ENCODE data around the gene TRDMT1.

DNA sequence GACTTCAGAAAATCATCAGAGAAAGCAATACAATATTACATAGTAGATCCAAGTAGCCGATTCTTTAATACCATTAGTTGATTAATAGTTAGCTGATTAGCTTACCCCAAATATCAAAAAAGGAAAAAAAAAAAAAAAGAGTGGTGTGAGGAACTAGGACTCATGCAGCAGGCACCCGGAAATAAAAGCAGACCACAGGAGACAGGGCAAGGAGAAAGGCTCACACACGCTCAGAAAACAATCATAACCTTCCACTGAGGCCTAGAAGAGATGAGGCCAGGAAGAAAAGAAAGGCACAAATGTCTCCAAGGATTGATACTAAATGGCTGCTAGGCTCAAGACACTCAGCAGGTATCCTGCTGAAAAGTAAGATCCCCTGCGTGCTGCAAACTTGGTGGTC lies 25.9 kb downstream of the TRDMT1 start:
- TF ChIP-seq, protein P1, sequence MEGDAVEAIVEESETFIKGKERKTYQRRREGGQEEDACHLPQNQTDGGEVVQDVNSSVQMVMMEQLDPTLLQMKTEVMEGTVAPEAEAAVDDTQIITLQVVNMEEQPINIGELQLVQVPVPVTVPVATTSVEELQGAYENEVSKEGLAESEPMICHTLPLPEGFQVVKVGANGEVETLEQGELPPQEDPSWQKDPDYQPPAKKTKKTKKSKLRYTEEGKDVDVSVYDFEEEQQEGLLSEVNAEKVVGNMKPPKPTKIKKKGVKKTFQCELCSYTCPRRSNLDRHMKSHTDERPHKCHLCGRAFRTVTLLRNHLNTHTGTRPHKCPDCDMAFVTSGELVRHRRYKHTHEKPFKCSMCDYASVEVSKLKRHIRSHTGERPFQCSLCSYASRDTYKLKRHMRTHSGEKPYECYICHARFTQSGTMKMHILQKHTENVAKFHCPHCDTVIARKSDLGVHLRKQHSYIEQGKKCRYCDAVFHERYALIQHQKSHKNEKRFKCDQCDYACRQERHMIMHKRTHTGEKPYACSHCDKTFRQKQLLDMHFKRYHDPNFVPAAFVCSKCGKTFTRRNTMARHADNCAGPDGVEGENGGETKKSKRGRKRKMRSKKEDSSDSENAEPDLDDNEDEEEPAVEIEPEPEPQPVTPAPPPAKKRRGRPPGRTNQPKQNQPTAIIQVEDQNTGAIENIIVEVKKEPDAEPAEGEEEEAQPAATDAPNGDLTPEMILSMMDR (IDR thresholded peaks at IDR 0.05; ENCODE audit: poor library complexity, severe bottlenecking), result no peak
- no peak for TF ChIP-seq RAD21 (conservative IDR thresholded peaks at IDR 0.05)
- TF ChIP-seq REST (IDR thresholded peaks at IDR 0.05; ENCODE audit: borderline replicate concordance), result no peak
- TF ChIP-seq POLR2AphosphoS5 (IDR thresholded peaks at IDR 0.05), result no peak
